ENCODE measurements around the gene SLC28A3. TPM values are rescaled to one million over a fixed set of nuclear protein-coding genes. Genes with fewer than 3 reads are reported as not detected.

The SLC28A3 gene
- polyA plus RNA-seq, 4 donors = 2.8 to 3.1 TPM; not detected in 2

GRCh38 chr9:84283946-84284345 lies 56.6 kb downstream of the SLC28A3 start:
- H3K27me3 ChIP-seq (ENCODE audit: control insufficient read depth in 3 of 3, insufficient read depth in 3 of 3, low read length in 3 of 3) = no peaks in the 10 kb centered on the region
- no peaks in the 10 kb centered on the region for H3K4me1 ChIP-seq (ENCODE audit: control insufficient read depth in 3 of 3, insufficient read depth in 2 of 3, low read depth in 1 of 3, low read length in 2 of 3)
- FAIRE-seq (no peak), DNase-seq (no peak)
- WGBS, 3 donors = 74 to 85% (median 85%) methylated on average over 6 of the region's 6 CpGs
- H3K9me3 ChIP-seq (ENCODE audit: control insufficient read depth in 2 of 2, insufficient read depth in 1 of 2, low read depth in 1 of 2, low read length in 1 of 2) = no peaks in the 10 kb centered on the region
- no peak overlapping the region for H3K27ac ChIP-seq (ENCODE audit: low read depth in 1 of 3, low read length in 2 of 3)
- peaks cover 0 to 2% (median 0%) of the 10 kb centered on the region in 3 donors for H3K36me3 ChIP-seq (ENCODE audit: control insufficient read depth in 3 of 3, insufficient read depth in 2 of 3, low read depth in 1 of 3, low read length in 3 of 3)
- no peak overlapping the region for H3K4me3 ChIP-seq (ENCODE audit: low read depth in 1 of 3, low read length in 3 of 3)

- 62 to 78% (median 67%) methylated on average over 1 of the region's 1 CpG for WGBS, 3 donors
- no peak overlapping the region for H3K27ac ChIP-seq (ENCODE audit: low read depth in 1 of 3, low read length in 2 of 3)
- no peak overlapping the region for H3K4me3 ChIP-seq (ENCODE audit: low read depth in 1 of 3, low read length in 3 of 3)
- H3K36me3 ChIP-seq (ENCODE audit: control insufficient read depth in 3 of 3, insufficient read depth in 2 of 3, low read depth in 1 of 3, low read length in 3 of 3) = peaks cover 0 to 2% (median 0%) of the 10 kb centered on the region in 3 donors
- no peaks in the 10 kb centered on the region for H3K4me1 ChIP-seq (ENCODE audit: control insufficient read depth in 3 of 3, insufficient read depth in 2 of 3, low read depth in 1 of 3, low read length in 2 of 3)
- FAIRE-seq = no peak
- no peak for DNase-seq
- H3K27me3 ChIP-seq (ENCODE audit: control insufficient read depth in 3 of 3, insufficient read depth in 3 of 3, low read length in 3 of 3) = peaks cover 0 to 1% (median 0%) of the 10 kb centered on the region in 3 donors
- H3K9me3 ChIP-seq (ENCODE audit: control insufficient read depth in 2 of 2, insufficient read depth in 1 of 2, low read depth in 1 of 2, low read length in 1 of 2) = no peaks in the 10 kb centered on the region
Measured at GRCh38 chr9:84278130-84278529, 62.4 kb downstream of the SLC28A3 start.

- WGBS, 3 donors = 84 to 89% (median 86%) methylated on average over 3 of the region's 3 CpGs
Measured at GRCh38 chr9:84277646-84278045, 62.9 kb downstream of the SLC28A3 start.

GRCh38 chr9:84276741-84277140 lies 63.8 kb downstream of the SLC28A3 start:
- FAIRE-seq (no peak), DNase-seq (no peak)
- Histone ChIP-seq H3K4me1 (ENCODE audit: control insufficient read depth in 3 of 3, insufficient read depth in 2 of 3, low read depth in 1 of 3, low read length in 2 of 3) (no peaks in the 10 kb centered on the region), H3K9me3 (ENCODE audit: control insufficient read depth in 2 of 2, insufficient read depth in 1 of 2, low read depth in 1 of 2, low read length in 1 of 2) (no peaks in the 10 kb centered on the region), H3K4me3 (ENCODE audit: low read depth in 1 of 3, low read length in 3 of 3) (no peak overlapping the region), H3K27me3 (ENCODE audit: control insufficient read depth in 3 of 3, insufficient read depth in 3 of 3, low read length in 3 of 3) (peaks cover 0 to 5% (median 1%) of the 10 kb centered on the region in 3 donors), H3K27ac (ENCODE audit: low read depth in 1 of 3, low read length in 2 of 3) (no peak overlapping the region), H3K36me3 (ENCODE audit: control insufficient read depth in 3 of 3, insufficient read depth in 2 of 3, low read depth in 1 of 3, low read length in 3 of 3) (peaks cover 0 to 2% (median 0%) of the 10 kb centered on the region in 3 donors)
- 90 to 94% (median 90%) methylated on average over 3 of the region's 3 CpGs for WGBS, 3 donors

More at GRCh38 chr9:84277646-84278045, 62.9 kb downstream of the SLC28A3 start:
- peaks cover 0 to 1% (median 0%) of the 10 kb centered on the region in 3 donors for H3K27me3 ChIP-seq (ENCODE audit: control insufficient read depth in 3 of 3, insufficient read depth in 3 of 3, low read length in 3 of 3)
- H3K27ac ChIP-seq (ENCODE audit: low read depth in 1 of 3, low read length in 2 of 3) = no peak overlapping the region
- H3K4me1 ChIP-seq (ENCODE audit: control insufficient read depth in 3 of 3, insufficient read depth in 2 of 3, low read depth in 1 of 3, low read length in 2 of 3) = no peaks in the 10 kb centered on the region
- no peaks in the 10 kb centered on the region for H3K9me3 ChIP-seq (ENCODE audit: control insufficient read depth in 2 of 2, insufficient read depth in 1 of 2, low read depth in 1 of 2, low read length in 1 of 2)
- FAIRE-seq (no peak), DNase-seq (no peak)
- H3K4me3 ChIP-seq (ENCODE audit: low read depth in 1 of 3, low read length in 3 of 3) = no peak overlapping the region
- peaks cover 0 to 2% (median 0%) of the 10 kb centered on the region in 3 donors for H3K36me3 ChIP-seq (ENCODE audit: control insufficient read depth in 3 of 3, insufficient read depth in 2 of 3, low read depth in 1 of 3, low read length in 3 of 3)

- H3K4me3 ChIP-seq (ENCODE audit: low read depth in 1 of 3, low read length in 3 of 3) = peak overlapping the region in 1 of 3 donors; percentile 2
- H3K27me3 ChIP-seq (ENCODE audit: control insufficient read depth in 3 of 3, insufficient read depth in 3 of 3, low read length in 3 of 3) = peaks cover 0 to 10% (median 1%) of the 10 kb centered on the region in 3 donors
- H3K27ac ChIP-seq (ENCODE audit: low read depth in 1 of 3, low read length in 2 of 3) = no peak overlapping the region
- no peaks in the 10 kb centered on the region for H3K4me1 ChIP-seq (ENCODE audit: control insufficient read depth in 3 of 3, insufficient read depth in 2 of 3, low read depth in 1 of 3, low read length in 2 of 3)
- no peaks in the 10 kb centered on the region for H3K9me3 ChIP-seq (ENCODE audit: control insufficient read depth in 2 of 2, insufficient read depth in 1 of 2, low read depth in 1 of 2, low read length in 1 of 2)
- DNase-seq = no peak
- H3K36me3 ChIP-seq (ENCODE audit: control insufficient read depth in 3 of 3, insufficient read depth in 2 of 3, low read depth in 1 of 3, low read length in 3 of 3) = no peaks in the 10 kb centered on the region
- no peak for FAIRE-seq
- 65 to 83% (median 76%) methylated on average over 19 of the region's 19 CpGs for WGBS, 3 donors
Measured at GRCh38 chr9:84271921-84272556, 68.5 kb downstream of the SLC28A3 start.

GRCh38 chr9:84271531-84271900 lies 69.0 kb downstream of the SLC28A3 start:
- 5 to 28% (median 26%) methylated on average over 17 of the region's 17 CpGs for WGBS, 3 donors
- H3K4me1 ChIP-seq (ENCODE audit: control insufficient read depth in 3 of 3, insufficient read depth in 2 of 3, low read depth in 1 of 3, low read length in 2 of 3) = no peaks in the 10 kb centered on the region
- peaks cover 0 to 10% (median 1%) of the 10 kb centered on the region in 3 donors for H3K27me3 ChIP-seq (ENCODE audit: control insufficient read depth in 3 of 3, insufficient read depth in 3 of 3, low read length in 3 of 3)
- H3K36me3 ChIP-seq (ENCODE audit: control insufficient read depth in 3 of 3, insufficient read depth in 2 of 3, low read depth in 1 of 3, low read length in 3 of 3) = no peaks in the 10 kb centered on the region
- H3K9me3 ChIP-seq (ENCODE audit: control insufficient read depth in 2 of 2, insufficient read depth in 1 of 2, low read depth in 1 of 2, low read length in 1 of 2) = no peaks in the 10 kb centered on the region
- no peak overlapping the region for H3K27ac ChIP-seq (ENCODE audit: low read depth in 1 of 3, low read length in 2 of 3)
- DNase-seq (peak; percentile 27 to 65), FAIRE-seq (no peak)
- H3K4me3 ChIP-seq (ENCODE audit: low read depth in 1 of 3, low read length in 3 of 3) = peak overlapping the region in 1 of 3 donors; percentile 2

- H3K4me3 ChIP-seq (ENCODE audit: low read depth in 1 of 3, low read length in 3 of 3) = no peak overlapping the region
- no peak for FAIRE-seq
Measured at GRCh38 chr9:84270847-84271530, 69.6 kb downstream of the SLC28A3 start.

GRCh38 chr9:84266087-84266561 lies 74.4 kb downstream of the SLC28A3 start:
- Histone ChIP-seq H3K27me3 (ENCODE audit: control insufficient read depth in 3 of 3, insufficient read depth in 3 of 3, low read length in 3 of 3) (no peaks in the 10 kb centered on the region), H3K27ac (ENCODE audit: low read depth in 1 of 3, low read length in 2 of 3) (peak overlapping the region in 1 of 3 donors; percentile 46), H3K4me1 (ENCODE audit: control insufficient read depth in 3 of 3, insufficient read depth in 2 of 3, low read depth in 1 of 3, low read length in 2 of 3) (no peaks in the 10 kb centered on the region), H3K9me3 (ENCODE audit: control insufficient read depth in 2 of 2, insufficient read depth in 1 of 2, low read depth in 1 of 2, low read length in 1 of 2) (no peaks in the 10 kb centered on the region), H3K36me3 (ENCODE audit: control insufficient read depth in 3 of 3, insufficient read depth in 2 of 3, low read depth in 1 of 3, low read length in 3 of 3) (no peaks in the 10 kb centered on the region), H3K4me3 (ENCODE audit: low read depth in 1 of 3, low read length in 3 of 3) (no peak overlapping the region)
- 8 to 30% (median 23%) methylated on average over 5 of the region's 5 CpGs for WGBS, 3 donors
- FAIRE-seq = no peak
- peak; percentile 85 to 87 for DNase-seq

More at GRCh38 chr9:84270847-84271530, 69.6 kb downstream of the SLC28A3 start:
- DNase-seq = no peak
- Histone ChIP-seq H3K36me3 (ENCODE audit: control insufficient read depth in 3 of 3, insufficient read depth in 2 of 3, low read depth in 1 of 3, low read length in 3 of 3) (no peaks in the 10 kb centered on the region), H3K4me1 (ENCODE audit: control insufficient read depth in 3 of 3, insufficient read depth in 2 of 3, low read depth in 1 of 3, low read length in 2 of 3) (no peaks in the 10 kb centered on the region), H3K27ac (ENCODE audit: low read depth in 1 of 3, low read length in 2 of 3) (no peak overlapping the region), H3K27me3 (ENCODE audit: control insufficient read depth in 3 of 3, insufficient read depth in 3 of 3, low read length in 3 of 3) (peaks cover 0 to 10% (median 1%) of the 10 kb centered on the region in 3 donors), H3K9me3 (ENCODE audit: control insufficient read depth in 2 of 2, insufficient read depth in 1 of 2, low read depth in 1 of 2, low read length in 1 of 2) (no peaks in the 10 kb centered on the region)
- 48 to 72% (median 71%) methylated on average over 9 of the region's 9 CpGs for WGBS, 3 donors
